Hepatocyte (in vitro differentiated cells): Measurements from ENCODE around the gene PTPN5. TPM values are rescaled to one million over a fixed set of nuclear protein-coding genes. Genes with fewer than 3 reads are reported as not detected.

Source experiments
- polyA plus RNA-seq: library from polyadenylated mRNA; unstranded; fragments of >200 nt; fragmentation: Nextera tagmentation; extraction: Ambion mirVana; gene quantifications from 2 replicates; pipeline ENCODE4 v1.2.1, GENCODE V29; 2016
- total RNA-seq: library from RNA; depleted of rRNA; stranded (reverse); fragments of >200 nt; gene quantifications from 2 replicates; pipeline ENCODE4 v1.2.3, GENCODE V29; 2014

The PTPN5 gene
- total and polyA plus RNA-seq, 2 experiments from 2014 or later = 0.22 to 0.90 TPM

Other genes starting within 250 kb of the PTPN5 start
- 26.0 and 33.0 TPM in 2 replicates for gene UEVLD, start 203.1 kb downstream of the PTPN5 start, total RNA-seq
- 11.5 and 11.8 TPM in 2 replicates for gene UEVLD, start 203.1 kb downstream of the PTPN5 start, polyA plus RNA-seq
- 1.8 TPM in 1 of 2 replicates, not detected in the other for gene MISFA, start 192.0 kb downstream of the PTPN5 start, total RNA-seq
- 2.0 and 3.2 TPM in 2 replicates for gene MISFA, start 192.0 kb downstream of the PTPN5 start, polyA plus RNA-seq
- 23.8 and 24.1 TPM in 2 replicates for gene SPTY2D1, start 157.5 kb downstream of the PTPN5 start, total RNA-seq
- gene SPTY2D1, start 157.5 kb downstream of the PTPN5 start, polyA plus RNA-seq = 9.0 and 10.9 TPM in 2 replicates
- 1.7 and 2.3 TPM in 2 replicates for gene TMEM86A, start 93.0 kb downstream of the PTPN5 start, total RNA-seq
- 5.0 and 5.2 TPM in 2 replicates for gene TMEM86A, start 93.0 kb downstream of the PTPN5 start, polyA plus RNA-seq
- 0.08 TPM in 1 of 2 replicates, not detected in the other for gene IGSF22, start 65.6 kb downstream of the PTPN5 start, total RNA-seq
- gene IGSF22, start 65.6 kb downstream of the PTPN5 start, polyA plus RNA-seq = 0.22 TPM in 1 of 2 replicates, not detected in the other
- not detected in 2 replicates for gene MRGPRX1, start 147.6 kb upstream of the PTPN5 start, total RNA-seq
- not detected in 2 replicates for gene MRGPRX1, start 147.6 kb upstream of the PTPN5 start, polyA plus RNA-seq